Activated CD8-positive, alpha-beta memory T cell treated with anti-CD3 and anti-CD28 coated beads, Interleukin-2, amount 50 U/mL, for 24 hours (primary cell): ENCODE measurements around the gene ARIH1.
"Not testable (repeated sequence)": the region's sequence is repeated elsewhere in the genome, so short reads cannot be mapped to it uniquely, and the experiment has no call there.

Source experiments
- DNase-seq: peaks from one replicate; pipeline ENCODE4 v3.0.0-alpha.2; 2020; ENCODE audit errors: extremely low read depth

The ARIH1 gene

GRCh38 chr15:72473614-72474465, at the start of gene ARIH1:
Gene ARIH1 (plus strand): TSS chr15:72474330. CDS start chr15:72474640, 310 bp downstream.
- DNase-seq = peak; percentile 86

DNA sequence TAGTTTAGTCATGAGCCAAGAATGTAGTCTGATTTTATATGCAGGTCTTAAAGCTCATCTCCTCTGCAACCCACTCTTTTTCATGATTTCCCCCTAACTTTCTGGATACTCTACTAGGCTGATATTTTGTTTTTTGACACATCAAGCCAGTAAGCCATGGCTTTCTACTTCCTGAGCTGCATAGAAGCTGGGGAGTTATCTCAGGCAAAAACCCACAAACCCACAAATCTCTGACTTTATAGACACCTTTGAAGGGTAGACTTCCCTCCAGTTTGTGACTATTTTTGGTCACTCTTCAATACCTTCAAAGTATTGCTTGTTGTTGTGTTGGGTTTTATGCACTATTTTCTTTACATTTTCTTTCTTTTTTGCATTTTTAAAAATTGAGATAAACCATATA, 47.4 kb upstream of the ARIH1 start:
- no peak for DNase-seq

DNA sequence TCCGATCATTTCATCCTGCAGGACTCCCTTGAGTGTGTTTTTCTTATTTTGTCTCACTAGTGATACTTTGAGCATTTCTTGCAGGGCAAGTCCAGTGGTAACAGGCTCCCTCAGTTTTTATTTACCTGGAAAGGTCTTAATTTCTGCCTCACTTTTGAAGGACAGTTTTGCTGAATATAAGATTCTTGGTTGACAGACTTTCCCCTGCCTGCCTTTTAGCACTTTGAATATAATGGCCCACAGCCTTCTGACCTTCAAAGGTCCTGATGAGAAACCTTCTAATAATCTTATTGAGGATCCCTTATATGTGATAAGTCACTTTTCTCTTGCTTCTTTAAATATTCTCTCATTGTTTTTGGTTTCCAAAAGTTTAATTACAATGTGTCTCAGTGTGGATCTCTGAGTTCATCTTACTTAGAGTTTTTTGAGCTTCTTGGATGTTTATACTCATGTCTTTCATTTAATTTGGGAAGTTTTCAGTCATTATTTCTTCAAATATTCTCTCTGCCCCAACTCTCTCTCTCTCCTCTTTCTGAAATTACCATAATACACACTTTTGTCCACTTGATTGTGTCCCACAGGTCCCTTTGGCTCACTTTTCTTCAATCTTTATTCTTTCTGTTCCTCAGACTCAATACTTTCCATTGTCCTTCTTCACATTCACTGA, 36.3 kb upstream of the ARIH1 start:
- DNase-seq = no peak

- DNase-seq = not testable (repeated sequence)
These were observed 31.3 kb upstream of the ARIH1 start for GRCh38 chr15:72442848-72443247.

GRCh38 chr15:72445426-72445825, 28.7 kb upstream of the ARIH1 start:
- no peak for DNase-seq

- DNase-seq = no peak
These were observed 23.3 kb upstream of the ARIH1 start for GRCh38 chr15:72450805-72451204.

DNA sequence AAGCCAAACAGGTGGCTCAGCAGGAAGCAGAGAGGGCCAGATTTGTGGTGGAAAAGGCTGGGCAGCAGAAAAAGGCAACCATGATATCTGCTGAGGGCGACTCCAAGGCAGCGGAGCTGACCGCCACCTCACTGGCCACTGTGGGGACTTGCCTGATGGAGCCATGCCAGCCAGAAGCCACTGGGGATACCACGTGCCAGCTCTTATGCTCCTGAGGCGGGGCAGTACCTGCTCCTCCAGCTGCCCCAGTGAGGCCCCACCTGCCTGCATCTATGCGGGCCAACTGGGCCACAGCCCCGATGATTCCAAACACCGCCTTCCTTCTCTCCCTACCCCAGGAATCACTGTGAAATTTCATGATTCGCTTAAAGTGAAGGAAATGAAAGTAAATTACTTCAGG, 22.9 kb upstream of the ARIH1 start:
- DNase-seq = no peak

GRCh38 chr15:72456684-72457083, 17.4 kb upstream of the ARIH1 start:
- no peak for DNase-seq

DNA sequence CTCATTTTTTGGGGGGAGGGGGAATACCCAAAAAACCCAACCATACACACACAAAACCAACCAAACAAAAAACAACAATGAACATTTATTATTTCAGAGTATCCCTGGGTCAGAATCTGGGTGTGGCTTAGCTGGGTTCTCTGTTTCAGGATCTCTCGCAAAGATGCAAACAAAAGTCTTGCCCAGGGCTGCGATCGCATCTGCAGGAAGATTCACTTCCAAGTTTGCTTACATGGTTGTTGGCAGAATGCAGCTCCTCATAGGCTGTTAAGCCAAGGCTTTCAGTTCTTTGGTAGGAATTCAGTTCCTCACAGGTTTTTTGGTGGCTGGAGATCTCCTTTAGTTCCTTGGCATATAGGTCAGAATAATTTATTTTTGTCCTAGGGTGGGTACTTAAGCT, 13.7 kb upstream of the ARIH1 start:
- DNase-seq = no peak

DNA sequence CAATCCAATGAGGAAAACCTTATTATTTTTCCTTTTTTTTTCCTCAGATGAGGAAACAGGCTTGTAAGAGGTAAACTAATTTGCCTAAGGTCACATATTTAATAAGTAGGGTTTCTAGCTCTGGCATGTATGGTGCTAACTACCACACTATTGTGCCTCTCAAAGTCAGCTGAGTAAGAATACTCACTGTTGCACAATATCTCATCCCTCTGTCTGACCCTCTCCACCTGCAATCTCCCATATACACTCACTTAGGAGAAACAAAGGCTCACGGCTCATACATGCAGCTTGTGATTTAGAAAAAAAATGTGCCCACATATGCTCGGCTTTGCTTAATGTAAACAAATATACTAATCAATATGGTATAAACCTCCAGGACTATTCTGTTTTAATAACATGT, 10.4 kb upstream of the ARIH1 start:
- no peak for DNase-seq

DNA sequence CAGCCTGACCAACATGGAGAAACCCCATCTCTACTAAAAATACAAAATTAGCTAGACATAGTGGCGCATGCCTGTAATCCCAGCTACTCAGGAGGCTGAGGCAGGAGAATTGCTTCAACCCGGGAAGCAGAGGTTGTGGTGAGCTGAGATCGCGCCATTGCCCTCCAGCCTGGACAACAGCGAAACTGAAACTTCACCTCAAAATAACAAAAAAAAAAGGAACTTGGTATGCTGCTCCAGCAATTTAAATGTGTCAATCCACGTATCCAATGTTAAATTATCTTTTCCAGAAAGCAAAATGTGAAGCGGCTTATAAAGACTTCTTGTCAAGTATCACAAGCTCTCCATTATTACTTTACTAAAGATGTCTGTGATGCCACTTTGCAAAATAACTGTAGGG, 9.9 kb upstream of the ARIH1 start:
- DNase-seq = no peak

- DNase-seq = no peak
These were observed 6.0 kb upstream of the ARIH1 start for GRCh38 chr15:72468103-72468502.

DNA sequence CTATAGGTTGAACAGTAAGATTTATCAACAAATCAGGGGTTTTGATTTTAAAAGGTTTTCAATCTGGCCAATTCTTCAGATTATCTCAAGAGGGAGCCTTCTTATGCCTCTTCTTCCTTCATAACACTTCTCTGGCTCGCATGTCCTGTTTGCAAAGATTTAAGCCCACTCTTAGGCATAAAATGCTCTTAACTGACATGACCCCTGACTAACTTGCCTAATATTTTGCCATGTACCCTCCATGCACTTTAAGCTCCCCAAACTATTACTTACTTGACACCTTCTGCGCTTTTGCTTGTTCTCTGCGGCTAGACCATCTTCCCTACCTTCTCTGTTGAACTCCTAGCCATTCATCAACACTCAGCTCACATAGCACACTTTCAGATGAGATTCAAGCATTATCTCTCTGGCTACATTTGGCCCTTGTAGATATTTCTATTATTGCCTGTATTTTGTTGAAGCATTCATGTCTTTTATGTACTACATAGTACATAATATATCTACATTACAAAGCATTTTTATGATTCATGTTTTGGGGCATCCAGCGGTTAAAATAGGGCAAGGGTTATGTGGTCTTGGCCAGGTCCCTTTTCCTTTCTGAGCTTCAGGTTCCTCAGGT, 1.0 kb upstream of the ARIH1 start:
- DNase-seq = no peak

- no peak for DNase-seq
These were observed 359 bp downstream of the ARIH1 start for GRCh38 chr15:72474466-72474911.

GRCh38 chr15:72474912-72475628, 940 bp downstream of the ARIH1 start:
- DNase-seq = peak; percentile 51

GRCh38 chr15:72475674-72476073, 1.5 kb downstream of the ARIH1 start:
- no peak for DNase-seq

DNA sequence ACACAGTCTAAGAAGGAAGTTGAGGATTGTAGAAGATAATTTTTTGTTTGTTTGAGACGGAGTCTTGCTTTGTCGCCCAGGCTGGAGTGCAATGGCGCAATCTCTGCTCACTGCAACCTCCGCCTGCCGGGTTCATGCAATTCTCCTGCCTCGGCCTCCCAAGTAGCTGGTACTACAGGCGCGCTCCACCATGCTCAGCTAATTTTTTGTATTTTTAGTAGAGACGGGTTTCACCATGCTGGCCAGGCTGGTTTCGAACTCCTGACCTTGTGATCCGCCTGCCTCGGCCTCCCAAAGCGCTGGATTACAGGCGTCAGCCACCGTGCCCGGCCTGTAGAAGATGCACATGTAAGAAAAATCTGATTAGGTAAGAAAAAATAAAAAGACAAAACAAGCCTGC, 2.2 kb downstream of the ARIH1 start:
- not testable (repeated sequence) for DNase-seq

DNA sequence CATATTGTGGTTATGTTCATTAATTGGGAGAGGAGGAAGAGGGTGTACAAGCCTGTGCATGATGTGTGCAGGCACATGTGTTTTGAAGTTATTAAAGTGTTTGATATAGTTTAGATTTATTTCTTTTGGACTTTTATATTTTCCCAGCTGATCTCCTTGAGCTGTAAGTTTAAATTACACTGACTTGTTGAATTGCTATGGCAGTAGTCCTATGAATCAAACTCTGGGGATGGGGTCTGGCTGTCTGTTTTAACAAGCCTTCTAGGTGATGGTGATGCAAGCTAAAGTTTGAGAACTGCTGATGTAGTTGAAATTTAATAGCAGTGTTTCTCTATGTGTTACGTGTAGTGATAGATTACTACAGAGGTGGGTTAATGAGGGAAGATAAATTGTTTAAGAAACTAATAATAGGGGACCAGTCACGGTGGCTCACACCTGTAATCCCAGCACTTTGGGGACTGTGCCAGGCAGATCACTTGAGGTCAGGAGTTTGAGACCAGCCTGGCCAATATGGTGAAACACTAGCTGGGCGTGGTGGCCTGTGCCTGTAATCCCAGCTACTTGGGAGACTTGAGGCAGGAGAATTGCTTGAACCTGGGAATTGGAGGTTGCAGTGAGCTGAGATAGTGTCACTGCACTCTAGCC, 7.0 kb downstream of the ARIH1 start:
- DNase-seq = no peak

DNA sequence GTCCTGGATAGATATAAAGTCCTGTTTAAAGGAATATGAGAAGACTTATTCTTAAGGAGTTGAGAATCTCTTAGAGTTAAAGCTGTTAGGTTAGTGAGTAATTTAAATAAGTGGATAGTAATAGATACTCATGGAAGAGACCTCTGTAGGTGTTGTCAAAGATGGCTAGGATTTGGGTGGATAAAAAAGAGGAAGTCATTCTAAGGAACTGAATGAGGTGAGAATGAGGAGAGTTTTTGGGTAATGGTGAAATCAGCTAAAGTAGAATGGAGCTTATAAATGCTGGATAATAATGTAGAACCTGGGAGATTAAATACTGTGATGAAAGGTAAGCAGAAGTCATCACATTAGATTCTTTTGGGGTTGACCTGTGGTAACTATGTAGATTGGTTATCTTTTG, 8.1 kb downstream of the ARIH1 start:
- no peak for DNase-seq

DNA sequence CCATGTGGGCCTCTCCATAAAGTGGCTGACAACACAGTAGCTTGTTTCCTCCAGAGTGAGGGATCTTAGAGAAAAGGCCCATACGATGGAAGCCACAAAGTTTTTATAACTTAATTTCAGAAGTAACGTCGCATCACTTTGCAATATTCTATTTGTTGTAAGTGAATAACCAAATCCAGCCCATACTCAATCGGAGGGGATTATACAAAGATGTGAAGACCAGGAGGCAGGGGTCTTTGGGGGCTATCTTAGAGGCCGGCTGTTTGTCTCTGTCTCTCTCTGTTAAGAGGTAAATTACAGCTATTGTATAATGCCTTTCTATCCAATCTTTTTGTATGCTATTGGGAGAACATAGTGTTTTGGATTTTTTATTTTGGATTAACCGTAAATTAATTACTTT, 9.1 kb downstream of the ARIH1 start:
- DNase-seq = no peak

- DNase-seq = no peak
These were observed 12.0 kb downstream of the ARIH1 start for GRCh38 chr15:72486144-72486543.
